ENCODE measurements around the gene RAPH1. TPM values are rescaled to one million over a fixed set of nuclear protein-coding genes. Genes with fewer than 3 reads are reported as not detected.

The RAPH1 gene
- total RNA-seq, result 10 to 100 TPM; 23.0 to 91.5 (median 53.4) TPM
- long read RNA-seq, partial matches to known transcripts, result 0 of 3 reads
- long read RNA-seq, other reads (novel, unspliced or antisense), result 3 of 3 reads

GRCh38 chr2:203535078-203535783 is at the start of gene RAPH1:
TSS of gene RAPH1 (minus strand) at chr2:203535301. CDS start at chr2:203495353, 39,948 bp downstream.
- H3K9me3 ChIP-seq, result no peaks in the 10 kb centered on the region
- H3K36me3 ChIP-seq, result no peaks in the 10 kb centered on the region
- ATAC-seq (peak; percentile 78 to 91 (median 82)), DNase-seq (peak; percentile 92 to 93 (median 93))
- peaks cover 0 to 18% (median 8%) of the 10 kb centered on the region in 4 donors for H3K4me1 ChIP-seq
- intact Hi-C loops (cut with DNase I), result no loop called here
- peak within 1 kb of the TSS; percentile 93 to 99 (median 95) for H3K4me3 ChIP-seq
- peak; percentile 93 for TF ChIP-seq POLR2A (IDR thresholded peaks at IDR 0.05)
- peak in 2 of 4 donors; percentile 2 to 19 for TF ChIP-seq CTCF (IDR thresholded peaks at IDR 0.05)
- peak within 1 kb of the TSS; percentile 88 to 94 (median 92) for H3K27ac ChIP-seq
- WGBS (ENCODE audit: insufficient coverage, low coverage, low lambda C conversion rate, missing lambda C conversion rate), result 0% methylated on average over 7 of the region's 92 CpGs
- no peaks in the 10 kb centered on the region for H3K27me3 ChIP-seq

GRCh38 chr2:203584784-203585183 is 49.7 kb upstream of the RAPH1 start:
- intact Hi-C loops (cut with DNase I), result no loop called here
- Histone ChIP-seq H3K4me3 (no peak overlapping the region), H3K27me3 (no peaks in the 10 kb centered on the region), H3K9me3 (no peaks in the 10 kb centered on the region), H3K4me1 (peaks cover 0 to 28% (median 10%) of the 10 kb centered on the region in 4 donors), H3K27ac (no peak overlapping the region), H3K36me3 (no peaks in the 10 kb centered on the region)
- TF ChIP-seq CTCF (IDR thresholded peaks at IDR 0.05) (no peak), POLR2A (IDR thresholded peaks at IDR 0.05) (no peak)
- no peak for ATAC-seq
- no CpG with 5 or more reads among the region's 1 CpG for WGBS (ENCODE audit: insufficient coverage, low coverage, low lambda C conversion rate, missing lambda C conversion rate)
- DNase-seq, result no peak

GRCh38 chr2:203583701-203584100 is 48.6 kb upstream of the RAPH1 start:
- peak in 1 of 4 donors; percentile 21 for ATAC-seq
- intact Hi-C loops (cut with DNase I), result no loop called here
- 70% methylated on average over 2 of the region's 2 CpGs for WGBS (ENCODE audit: insufficient coverage, low coverage, low lambda C conversion rate, missing lambda C conversion rate)
- DNase-seq, result no peak
- H3K9me3 ChIP-seq, result no peaks in the 10 kb centered on the region
- no peaks in the 10 kb centered on the region for H3K27me3 ChIP-seq
- H3K4me3 ChIP-seq, result no peak overlapping the region
- H3K4me1 ChIP-seq, result peaks cover 0 to 39% (median 15%) of the 10 kb centered on the region in 4 donors
- no peaks in the 10 kb centered on the region for H3K36me3 ChIP-seq
- H3K27ac ChIP-seq, result no peak overlapping the region
- TF ChIP-seq CTCF (IDR thresholded peaks at IDR 0.05) (no peak), POLR2A (IDR thresholded peaks at IDR 0.05) (no peak)

- no peaks in the 10 kb centered on the region for H3K9me3 ChIP-seq
- 73% methylated on average over 3 of the region's 3 CpGs for WGBS (ENCODE audit: insufficient coverage, low coverage, low lambda C conversion rate, missing lambda C conversion rate)
- no peaks in the 10 kb centered on the region for H3K27me3 ChIP-seq
- ATAC-seq (peak in 1 of 4 donors; percentile 19), DNase-seq (no peak)
- TF ChIP-seq CTCF (IDR thresholded peaks at IDR 0.05) (no peak), POLR2A (IDR thresholded peaks at IDR 0.05) (no peak)
- peaks cover 0 to 42% (median 16%) of the 10 kb centered on the region in 4 donors for H3K4me1 ChIP-seq
- peak overlapping the region in 1 of 3 donors; percentile 24 for H3K27ac ChIP-seq
- H3K4me3 ChIP-seq, result no peak overlapping the region
- intact Hi-C loops (cut with DNase I), result no loop called here
- no peaks in the 10 kb centered on the region for H3K36me3 ChIP-seq
Measured at GRCh38 chr2:203583084-203583695, 48.1 kb upstream of the RAPH1 start.
